Measurements from ENCODE around the gene SPG11.

The SPG11 gene

DNA sequence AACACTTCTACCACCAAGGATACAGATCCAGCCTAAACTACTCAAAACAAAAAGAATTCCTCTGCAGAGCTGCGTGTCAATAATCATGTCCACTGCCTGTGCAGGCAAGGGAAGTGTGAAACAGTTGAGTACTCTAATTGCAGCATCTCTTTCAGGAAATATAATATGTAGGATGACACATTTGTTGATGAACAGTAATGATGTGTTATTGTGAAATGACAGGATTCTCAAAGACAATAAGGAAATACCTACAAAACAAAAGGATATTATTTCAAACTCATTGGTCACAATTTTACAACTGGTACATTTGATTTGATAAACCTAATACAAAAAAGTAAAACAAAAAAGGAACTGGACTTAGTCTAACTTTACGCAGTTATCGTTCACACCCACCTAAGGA lies 4.4 kb downstream of the SPG11 start:
- FAIRE-seq (no peak), DNase-seq (ENCODE audit: insufficient read length, low spot score) (no peak)
- TF ChIP-seq, protein P1, sequence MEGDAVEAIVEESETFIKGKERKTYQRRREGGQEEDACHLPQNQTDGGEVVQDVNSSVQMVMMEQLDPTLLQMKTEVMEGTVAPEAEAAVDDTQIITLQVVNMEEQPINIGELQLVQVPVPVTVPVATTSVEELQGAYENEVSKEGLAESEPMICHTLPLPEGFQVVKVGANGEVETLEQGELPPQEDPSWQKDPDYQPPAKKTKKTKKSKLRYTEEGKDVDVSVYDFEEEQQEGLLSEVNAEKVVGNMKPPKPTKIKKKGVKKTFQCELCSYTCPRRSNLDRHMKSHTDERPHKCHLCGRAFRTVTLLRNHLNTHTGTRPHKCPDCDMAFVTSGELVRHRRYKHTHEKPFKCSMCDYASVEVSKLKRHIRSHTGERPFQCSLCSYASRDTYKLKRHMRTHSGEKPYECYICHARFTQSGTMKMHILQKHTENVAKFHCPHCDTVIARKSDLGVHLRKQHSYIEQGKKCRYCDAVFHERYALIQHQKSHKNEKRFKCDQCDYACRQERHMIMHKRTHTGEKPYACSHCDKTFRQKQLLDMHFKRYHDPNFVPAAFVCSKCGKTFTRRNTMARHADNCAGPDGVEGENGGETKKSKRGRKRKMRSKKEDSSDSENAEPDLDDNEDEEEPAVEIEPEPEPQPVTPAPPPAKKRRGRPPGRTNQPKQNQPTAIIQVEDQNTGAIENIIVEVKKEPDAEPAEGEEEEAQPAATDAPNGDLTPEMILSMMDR (IDR thresholded peaks at IDR 0.05; ENCODE audit: insufficient read depth, missing control alignments), result no peak

DNA sequence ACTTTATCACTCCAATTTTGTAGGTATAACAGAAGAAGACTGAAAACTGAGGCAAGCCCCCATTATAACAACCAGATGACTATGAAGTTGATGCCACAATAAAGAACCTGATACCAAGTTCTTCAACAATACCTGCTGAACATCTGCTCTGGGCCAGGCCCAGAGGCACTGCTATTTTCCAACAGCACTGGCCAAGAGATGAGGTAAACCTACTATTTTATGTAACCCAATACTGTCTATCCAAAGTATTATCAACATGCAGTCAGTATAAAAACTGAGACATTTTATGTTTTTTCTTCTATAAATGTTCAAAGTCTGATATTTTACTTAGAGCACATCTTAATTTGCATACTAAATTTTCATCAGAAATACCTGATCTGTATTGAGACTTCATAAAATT lies 6.1 kb downstream of the SPG11 start:
- DNase-seq (ENCODE audit: insufficient read length, low spot score), result no peak
- TF ChIP-seq, protein P1 (IDR thresholded peaks at IDR 0.05; ENCODE audit: insufficient read depth, missing control alignments), result no peak
- FAIRE-seq, result no peak

DNA sequence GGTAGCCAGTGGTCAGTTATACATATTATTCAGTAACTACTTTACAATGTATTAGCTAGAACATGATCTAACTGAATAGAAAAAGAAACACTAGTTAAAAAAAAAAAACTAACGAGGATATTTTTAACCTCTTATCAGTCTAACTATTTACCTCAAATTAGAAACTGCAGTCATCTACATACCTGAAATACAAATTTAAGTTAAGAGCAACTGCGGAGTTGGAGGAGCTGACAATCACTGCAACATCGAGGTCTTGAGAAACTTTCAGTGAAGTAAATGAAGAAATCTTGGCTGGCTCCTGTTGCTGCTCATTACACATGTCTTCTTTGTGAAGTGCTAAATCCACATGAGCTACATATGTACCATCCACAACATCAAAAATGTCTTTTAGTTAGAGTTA lies 6.5 kb downstream of the SPG11 start:
- TF ChIP-seq, protein P1 (IDR thresholded peaks at IDR 0.05; ENCODE audit: insufficient read depth, missing control alignments), result no peak
- no peak for DNase-seq (ENCODE audit: insufficient read length, low spot score)
- FAIRE-seq, result no peak

DNA sequence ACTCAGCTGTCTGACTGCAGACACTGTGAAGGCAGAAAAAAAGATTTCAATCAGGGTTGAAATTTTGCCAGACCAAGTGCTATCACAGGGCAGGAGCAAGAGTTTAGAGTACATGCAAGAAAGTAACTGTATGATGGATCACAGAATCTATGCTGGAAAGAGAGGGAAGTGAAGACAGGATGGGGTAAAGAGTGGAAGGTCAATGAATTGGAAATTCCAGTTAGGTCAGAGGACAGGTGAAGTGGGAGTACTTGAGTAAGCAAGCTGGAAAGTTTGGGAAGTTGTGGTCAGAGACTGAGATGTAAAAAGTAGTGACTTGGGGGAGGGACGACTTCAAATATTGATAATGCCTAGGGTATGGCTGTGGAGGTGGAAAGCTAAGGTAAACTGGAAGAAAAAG lies 7.2 kb downstream of the SPG11 start:
- DNase-seq (ENCODE audit: insufficient read length, low spot score), result no peak
- TF ChIP-seq, protein P1 (IDR thresholded peaks at IDR 0.05; ENCODE audit: insufficient read depth, missing control alignments), result no peak
- FAIRE-seq, result no peak

DNA sequence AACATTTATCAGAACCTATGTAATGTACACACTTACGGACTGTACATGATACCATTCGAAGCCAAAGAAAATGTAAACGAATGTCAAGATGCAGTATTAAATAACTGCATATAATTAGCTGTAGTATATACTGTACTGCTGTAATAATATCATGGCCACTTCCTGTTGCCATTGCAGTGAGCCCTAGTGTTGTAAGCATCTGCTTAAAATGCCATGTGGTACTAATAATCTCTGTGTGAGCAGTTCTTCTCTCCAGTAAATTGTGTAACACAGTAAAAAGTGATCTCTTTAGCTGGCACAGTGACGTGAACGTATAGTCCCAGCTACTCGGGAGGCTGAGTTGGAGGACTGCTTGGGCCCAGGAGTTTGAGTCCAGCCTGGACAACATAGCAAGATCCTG lies 8.6 kb downstream of the SPG11 start:
- FAIRE-seq (no peak), DNase-seq (ENCODE audit: insufficient read length, low spot score) (no peak)
- TF ChIP-seq, protein P1 (IDR thresholded peaks at IDR 0.05; ENCODE audit: insufficient read depth, missing control alignments), result no peak

DNA sequence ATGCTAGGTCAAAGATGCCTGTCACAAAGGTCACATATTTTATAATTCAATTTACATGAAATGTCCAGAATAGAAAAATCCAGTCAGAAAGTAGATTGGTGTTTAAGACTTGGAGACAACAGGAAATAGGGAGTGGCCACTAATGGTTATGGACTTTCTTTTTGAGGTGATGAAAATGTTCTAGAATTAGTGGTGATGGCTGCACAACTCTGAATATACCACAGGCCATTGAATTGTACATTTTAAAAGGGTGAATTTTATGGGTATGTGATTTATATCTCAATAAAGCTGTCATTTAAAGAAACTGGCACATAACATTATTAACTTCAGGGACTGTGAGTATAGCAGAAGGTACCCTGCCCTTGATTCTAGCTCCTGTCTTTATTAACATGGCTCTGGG lies 15.8 kb downstream of the SPG11 start:
- FAIRE-seq (no peak), DNase-seq (ENCODE audit: insufficient read length, low spot score) (no peak)
- TF ChIP-seq, protein P1 (IDR thresholded peaks at IDR 0.05; ENCODE audit: insufficient read depth, missing control alignments), result no peak

DNA sequence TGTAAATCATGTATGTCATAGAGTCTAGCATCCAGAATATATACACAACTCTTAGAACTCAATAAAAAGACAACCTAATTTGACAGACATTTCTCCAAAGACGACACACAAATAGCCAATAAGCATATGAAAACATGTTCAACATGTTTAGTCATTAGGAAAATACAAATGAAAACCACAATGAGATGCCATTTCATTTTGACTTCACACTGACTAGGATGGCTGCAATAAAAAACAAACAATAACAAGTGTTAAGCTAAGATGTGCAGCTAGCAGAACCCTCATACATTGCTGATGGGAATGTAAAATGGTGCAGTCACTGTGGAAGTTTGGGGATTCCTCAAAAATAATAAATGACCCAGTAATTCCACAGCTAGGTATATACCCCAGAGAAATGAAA lies 16.4 kb downstream of the SPG11 start:
- FAIRE-seq (no peak), DNase-seq (ENCODE audit: insufficient read length, low spot score) (no peak)
- TF ChIP-seq, protein P1 (IDR thresholded peaks at IDR 0.05; ENCODE audit: insufficient read depth, missing control alignments), result no peak
